ENCODE measurements around the gene THSD7B.

Gene THSD7B

GRCh38 chr2:137229834-137230233 is 464.5 kb downstream of the THSD7B start:
- peaks cover 5 to 15% of the 10 kb centered on the region in 2 donors for H3K9me3 Mint-ChIP-seq
- no peaks in the 10 kb centered on the region for H3K4me1 Mint-ChIP-seq (ENCODE audit: low read depth in 2 of 2)
- no peak overlapping the region for H3K4me3 Mint-ChIP-seq
- no peaks in the 10 kb centered on the region for H3K36me3 Mint-ChIP-seq (ENCODE audit: insufficient read depth)
- ATAC-seq (replicated peaks) (no peak), DNase-seq (no peak)
- H3K27ac Mint-ChIP-seq = no peak overlapping the region
- H3K27me3 Mint-ChIP-seq = no peaks in the 10 kb centered on the region

GRCh38 chr2:137231628-137232027 is 466.3 kb downstream of the THSD7B start:
- Mint-ChIP-seq H3K4me3 (no peak overlapping the region), H3K27ac (no peak overlapping the region), H3K4me1 (ENCODE audit: low read depth in 2 of 2) (no peaks in the 10 kb centered on the region), H3K9me3 (peaks cover 5 to 15% of the 10 kb centered on the region in 2 donors), H3K27me3 (no peaks in the 10 kb centered on the region), H3K36me3 (ENCODE audit: insufficient read depth) (no peaks in the 10 kb centered on the region)
- DNase-seq = no peak
- ATAC-seq (replicated peaks) = no peak

- H3K27me3 Mint-ChIP-seq = no peaks in the 10 kb centered on the region
- DNase-seq = no peak
- peaks cover 5 to 15% of the 10 kb centered on the region in 2 donors for H3K9me3 Mint-ChIP-seq
- H3K27ac Mint-ChIP-seq = no peak overlapping the region
- no peaks in the 10 kb centered on the region for H3K4me1 Mint-ChIP-seq (ENCODE audit: low read depth in 2 of 2)
- no peaks in the 10 kb centered on the region for H3K36me3 Mint-ChIP-seq (ENCODE audit: insufficient read depth)
- no peak overlapping the region for H3K4me3 Mint-ChIP-seq
- no peak for ATAC-seq (replicated peaks)
Measured at GRCh38 chr2:137232076-137232475, 466.7 kb downstream of the THSD7B start.

GRCh38 chr2:137233091-137233490 is 467.7 kb downstream of the THSD7B start:
- no peaks in the 10 kb centered on the region for H3K27me3 Mint-ChIP-seq
- no peak overlapping the region for H3K4me3 Mint-ChIP-seq

GRCh38 chr2:137237055-137237454 is 471.7 kb downstream of the THSD7B start:
- no peak for ATAC-seq (replicated peaks)

More at GRCh38 chr2:137233091-137233490, 467.7 kb downstream of the THSD7B start:
- Mint-ChIP-seq H3K27ac (no peak overlapping the region), H3K4me1 (ENCODE audit: low read depth in 2 of 2) (no peaks in the 10 kb centered on the region), H3K36me3 (ENCODE audit: insufficient read depth) (no peaks in the 10 kb centered on the region), H3K9me3 (peaks cover 5 to 15% of the 10 kb centered on the region in 2 donors)
- DNase-seq = no peak
- no peak for ATAC-seq (replicated peaks)

GRCh38 chr2:137238065-137238464 is 472.7 kb downstream of the THSD7B start:
- no peak overlapping the region for H3K4me3 Mint-ChIP-seq

More at GRCh38 chr2:137237055-137237454, 471.7 kb downstream of the THSD7B start:
- Mint-ChIP-seq H3K4me1 (ENCODE audit: low read depth in 2 of 2) (no peaks in the 10 kb centered on the region), H3K27me3 (no peaks in the 10 kb centered on the region), H3K36me3 (ENCODE audit: insufficient read depth) (no peaks in the 10 kb centered on the region), H3K4me3 (no peak overlapping the region), H3K27ac (no peak overlapping the region), H3K9me3 (peaks cover 10 to 22% of the 10 kb centered on the region in 2 donors)
- no peak for DNase-seq

GRCh38 chr2:137249463-137250130 is 484.3 kb downstream of the THSD7B start:
- no peaks in the 10 kb centered on the region for H3K9me3 Mint-ChIP-seq
- no peak for DNase-seq
- H3K4me3 Mint-ChIP-seq = no peak overlapping the region
- no peaks in the 10 kb centered on the region for H3K36me3 Mint-ChIP-seq (ENCODE audit: insufficient read depth)
- H3K4me1 Mint-ChIP-seq (ENCODE audit: low read depth in 2 of 2) = no peaks in the 10 kb centered on the region
- ATAC-seq (replicated peaks) = no peak
- no peaks in the 10 kb centered on the region for H3K27me3 Mint-ChIP-seq
- no peak overlapping the region for H3K27ac Mint-ChIP-seq

More at GRCh38 chr2:137238065-137238464, 472.7 kb downstream of the THSD7B start:
- no peaks in the 10 kb centered on the region for H3K36me3 Mint-ChIP-seq (ENCODE audit: insufficient read depth)
- H3K27me3 Mint-ChIP-seq = no peaks in the 10 kb centered on the region
- peaks cover 11 to 22% of the 10 kb centered on the region in 2 donors for H3K9me3 Mint-ChIP-seq
- DNase-seq (no peak), ATAC-seq (replicated peaks) (no peak)
- no peaks in the 10 kb centered on the region for H3K4me1 Mint-ChIP-seq (ENCODE audit: low read depth in 2 of 2)
- no peak overlapping the region for H3K27ac Mint-ChIP-seq

- no peaks in the 10 kb centered on the region for H3K4me1 Mint-ChIP-seq (ENCODE audit: low read depth in 2 of 2)
- no peaks in the 10 kb centered on the region for H3K36me3 Mint-ChIP-seq (ENCODE audit: insufficient read depth)
- H3K4me3 Mint-ChIP-seq = no peak overlapping the region
- H3K9me3 Mint-ChIP-seq = no peaks in the 10 kb centered on the region
- DNase-seq (no peak), ATAC-seq (replicated peaks) (no peak)
- no peaks in the 10 kb centered on the region for H3K27me3 Mint-ChIP-seq
- H3K27ac Mint-ChIP-seq = no peak overlapping the region
Measured at GRCh38 chr2:137250401-137250800, 485.1 kb downstream of the THSD7B start.

GRCh38 chr2:137251045-137251444 is 485.7 kb downstream of the THSD7B start:
- Mint-ChIP-seq H3K27ac (no peak overlapping the region), H3K4me1 (ENCODE audit: low read depth in 2 of 2) (no peaks in the 10 kb centered on the region), H3K27me3 (no peaks in the 10 kb centered on the region), H3K4me3 (no peak overlapping the region), H3K9me3 (peaks cover 0 to 3% of the 10 kb centered on the region in 2 donors), H3K36me3 (ENCODE audit: insufficient read depth) (no peaks in the 10 kb centered on the region)
- DNase-seq = no peak
- ATAC-seq (replicated peaks) = no peak

GRCh38 chr2:137252934-137253333 is 487.6 kb downstream of the THSD7B start:
- Mint-ChIP-seq H3K9me3 (peaks cover 1 to 7% of the 10 kb centered on the region in 2 donors), H3K4me3 (no peak overlapping the region), H3K4me1 (ENCODE audit: low read depth in 2 of 2) (no peaks in the 10 kb centered on the region), H3K36me3 (ENCODE audit: insufficient read depth) (no peaks in the 10 kb centered on the region), H3K27ac (no peak overlapping the region), H3K27me3 (no peaks in the 10 kb centered on the region)
- ATAC-seq (replicated peaks) = no peak
- DNase-seq = no peak

- no peak overlapping the region for H3K27ac Mint-ChIP-seq
- H3K36me3 Mint-ChIP-seq (ENCODE audit: insufficient read depth) = no peaks in the 10 kb centered on the region
- DNase-seq (no peak), ATAC-seq (replicated peaks) (no peak)
- H3K27me3 Mint-ChIP-seq = no peaks in the 10 kb centered on the region
- H3K4me3 Mint-ChIP-seq = no peak overlapping the region
- peaks cover 4 to 7% of the 10 kb centered on the region in 2 donors for H3K9me3 Mint-ChIP-seq
- H3K4me1 Mint-ChIP-seq (ENCODE audit: low read depth in 2 of 2) = no peaks in the 10 kb centered on the region
Measured at GRCh38 chr2:137254052-137254451, 488.7 kb downstream of the THSD7B start.

- H3K4me3 Mint-ChIP-seq = no peak overlapping the region
- H3K4me1 Mint-ChIP-seq (ENCODE audit: low read depth in 2 of 2) = no peaks in the 10 kb centered on the region
- no peaks in the 10 kb centered on the region for H3K36me3 Mint-ChIP-seq (ENCODE audit: insufficient read depth)
- no peak overlapping the region for H3K27ac Mint-ChIP-seq
- H3K9me3 Mint-ChIP-seq = peaks cover 4 to 7% of the 10 kb centered on the region in 2 donors
- DNase-seq = no peak
- no peaks in the 10 kb centered on the region for H3K27me3 Mint-ChIP-seq
- no peak for ATAC-seq (replicated peaks)
Measured at GRCh38 chr2:137255345-137255744, 490.0 kb downstream of the THSD7B start.

GRCh38 chr2:137255990-137256389 is 490.6 kb downstream of the THSD7B start:
- H3K4me1 Mint-ChIP-seq (ENCODE audit: low read depth in 2 of 2) = no peaks in the 10 kb centered on the region
- DNase-seq (no peak), ATAC-seq (replicated peaks) (no peak)
- H3K27ac Mint-ChIP-seq = no peak overlapping the region
- H3K9me3 Mint-ChIP-seq = peaks cover 4 to 7% of the 10 kb centered on the region in 2 donors
- H3K4me3 Mint-ChIP-seq = no peak overlapping the region
- no peaks in the 10 kb centered on the region for H3K36me3 Mint-ChIP-seq (ENCODE audit: insufficient read depth)
- H3K27me3 Mint-ChIP-seq = no peaks in the 10 kb centered on the region

- ATAC-seq (replicated peaks) (no peak), DNase-seq (no peak)
- peaks cover 0 to 6% of the 10 kb centered on the region in 2 donors for H3K9me3 Mint-ChIP-seq
- no peak overlapping the region for H3K27ac Mint-ChIP-seq
- no peak overlapping the region for H3K4me3 Mint-ChIP-seq
- no peaks in the 10 kb centered on the region for H3K36me3 Mint-ChIP-seq (ENCODE audit: insufficient read depth)
- no peaks in the 10 kb centered on the region for H3K4me1 Mint-ChIP-seq (ENCODE audit: low read depth in 2 of 2)
- H3K27me3 Mint-ChIP-seq = no peaks in the 10 kb centered on the region
Measured at GRCh38 chr2:137261881-137262585, 496.7 kb downstream of the THSD7B start.
